ENCODE data around the gene FBXL17. TPM values are rescaled to one million over a fixed set of nuclear protein-coding genes. Genes with fewer than 3 reads are reported as not detected.

The FBXL17 gene
- total RNA-seq, 2 experiments from 2014 or later: 6.6 to 9.4 TPM

DNA sequence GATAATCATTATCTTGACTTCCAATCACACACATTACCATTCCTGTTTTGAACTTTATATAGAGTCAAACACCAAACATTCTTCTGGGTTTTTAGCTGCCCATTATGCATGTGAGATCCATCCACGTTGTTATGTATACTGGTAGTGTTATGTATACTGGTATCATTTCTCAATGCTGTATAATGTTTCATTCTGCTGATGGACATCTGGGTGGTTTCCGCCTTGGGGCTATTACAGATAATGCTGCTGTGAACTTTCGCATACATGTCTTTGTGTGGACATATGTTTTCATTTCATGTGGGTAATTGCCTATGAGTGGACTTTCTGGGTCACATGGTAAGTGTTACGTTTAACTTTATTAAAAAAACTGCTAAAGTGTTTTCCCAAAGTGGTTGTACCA, 493.4 kb downstream of the FBXL17 start:
- no peak overlapping the region for H3K4me3 Mint-ChIP-seq
- H3K27ac Mint-ChIP-seq: no peak overlapping the region
- no peaks in the 10 kb centered on the region for H3K36me3 Mint-ChIP-seq (ENCODE audit: low read depth)
- DNase-seq (no peak), ATAC-seq (no peak)
- no peaks in the 10 kb centered on the region for H3K9me3 Mint-ChIP-seq (ENCODE audit: insufficient read depth)
- H3K4me1 Mint-ChIP-seq (ENCODE audit: low read depth): peaks cover 17% of the 10 kb centered on the region
- POLR2A ChIA-PET: no interaction called here
- CTCF ChIA-PET: no interaction called here
- H3K27me3 Mint-ChIP-seq (ENCODE audit: low read depth): no peaks in the 10 kb centered on the region

- H3K4me3 Mint-ChIP-seq: no peak overlapping the region
- ATAC-seq: no peak
- peaks cover 17% of the 10 kb centered on the region for H3K4me1 Mint-ChIP-seq (ENCODE audit: low read depth)
- no peaks in the 10 kb centered on the region for H3K9me3 Mint-ChIP-seq (ENCODE audit: insufficient read depth)
- no peak for DNase-seq
- H3K27ac Mint-ChIP-seq: no peak overlapping the region
- no peaks in the 10 kb centered on the region for H3K27me3 Mint-ChIP-seq (ENCODE audit: low read depth)
- CTCF ChIA-PET: no interaction called here
- POLR2A ChIA-PET: no interaction called here
- no peaks in the 10 kb centered on the region for H3K36me3 Mint-ChIP-seq (ENCODE audit: low read depth)
Observed at GRCh38 chr5:107887166-107887943, 494.5 kb downstream of the FBXL17 start.

DNA sequence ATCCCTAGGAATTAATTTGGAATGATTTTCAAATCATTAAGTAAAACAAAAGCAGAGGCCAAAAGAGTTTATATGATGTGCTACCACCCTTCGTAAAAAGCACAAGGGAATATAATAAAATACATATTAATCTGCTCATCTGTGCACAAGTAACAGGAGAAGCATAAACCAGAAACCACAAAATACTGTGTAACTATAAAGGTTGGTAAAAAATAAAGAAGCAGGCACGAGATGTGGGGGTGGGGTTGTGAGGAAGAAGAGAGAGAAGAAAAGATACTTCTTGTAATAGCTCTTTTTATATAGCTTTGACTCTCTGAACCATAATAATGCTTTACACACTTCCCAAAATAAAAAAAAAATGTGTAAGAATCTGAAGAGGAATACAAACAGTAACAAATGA, 496.3 kb downstream of the FBXL17 start:
- no peak for ATAC-seq
- H3K27me3 Mint-ChIP-seq (ENCODE audit: low read depth): no peaks in the 10 kb centered on the region
- H3K27ac Mint-ChIP-seq: no peak overlapping the region
- no peak overlapping the region for H3K4me3 Mint-ChIP-seq
- CTCF ChIA-PET: interaction anchor here (1.2 kb wide), 1 partner anchor 8 kb away, joined by 4 read pairs; no protein-coding TSS in a partner anchor
- H3K9me3 Mint-ChIP-seq (ENCODE audit: insufficient read depth): no peaks in the 10 kb centered on the region
- DNase-seq: no peak
- no peaks in the 10 kb centered on the region for H3K36me3 Mint-ChIP-seq (ENCODE audit: low read depth)
- peaks cover 17% of the 10 kb centered on the region for H3K4me1 Mint-ChIP-seq (ENCODE audit: low read depth)
- POLR2A ChIA-PET: no interaction called here

- peaks cover 17% of the 10 kb centered on the region for H3K4me1 Mint-ChIP-seq (ENCODE audit: low read depth)
- no peaks in the 10 kb centered on the region for H3K9me3 Mint-ChIP-seq (ENCODE audit: insufficient read depth)
- ATAC-seq (no peak), DNase-seq (no peak)
- POLR2A ChIA-PET: no interaction called here
- CTCF ChIA-PET: no interaction called here
- no peak overlapping the region for H3K4me3 Mint-ChIP-seq
- H3K36me3 Mint-ChIP-seq (ENCODE audit: low read depth): no peaks in the 10 kb centered on the region
- no peak overlapping the region for H3K27ac Mint-ChIP-seq
- no peaks in the 10 kb centered on the region for H3K27me3 Mint-ChIP-seq (ENCODE audit: low read depth)
Observed at GRCh38 chr5:107884871-107885270, 497.0 kb downstream of the FBXL17 start.

GRCh38 chr5:107878661-107879060, 503.2 kb downstream of the FBXL17 start:
- ChIA-PET CTCF (no interaction called here), POLR2A (no interaction called here)
- Mint-ChIP-seq H3K9me3 (ENCODE audit: insufficient read depth) (no peaks in the 10 kb centered on the region), H3K27me3 (ENCODE audit: low read depth) (no peaks in the 10 kb centered on the region), H3K36me3 (ENCODE audit: low read depth) (no peaks in the 10 kb centered on the region), H3K4me1 (ENCODE audit: low read depth) (peaks cover 4% of the 10 kb centered on the region), H3K4me3 (no peak overlapping the region), H3K27ac (no peak overlapping the region)
- ATAC-seq (no peak), DNase-seq (no peak)

DNA sequence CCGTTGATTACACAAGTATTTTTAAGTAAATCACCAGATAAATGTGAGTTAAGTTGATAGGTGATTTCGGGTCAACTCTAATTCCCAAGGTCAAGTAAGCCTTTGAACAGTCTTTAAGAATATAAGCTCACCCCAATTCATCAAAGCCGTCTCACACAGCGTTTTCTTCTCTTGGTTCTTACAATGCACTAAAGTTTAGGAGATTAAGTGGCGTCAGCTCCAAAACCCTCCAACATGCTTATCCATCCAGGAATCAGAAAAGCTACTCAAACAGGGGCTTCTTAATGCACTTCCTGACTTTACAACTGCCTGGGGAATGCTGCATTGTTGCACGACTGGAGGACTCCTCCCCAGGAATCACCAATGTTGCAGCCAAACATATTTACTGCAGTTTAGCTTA, 505.0 kb downstream of the FBXL17 start:
- H3K4me3 Mint-ChIP-seq: no peak overlapping the region
- ATAC-seq (no peak), DNase-seq (no peak)
- H3K27me3 Mint-ChIP-seq (ENCODE audit: low read depth): no peaks in the 10 kb centered on the region
- H3K36me3 Mint-ChIP-seq (ENCODE audit: low read depth): no peaks in the 10 kb centered on the region
- no peaks in the 10 kb centered on the region for H3K9me3 Mint-ChIP-seq (ENCODE audit: insufficient read depth)
- no peak overlapping the region for H3K27ac Mint-ChIP-seq
- ChIA-PET CTCF (no interaction called here), POLR2A (no interaction called here)
- peaks cover 4% of the 10 kb centered on the region for H3K4me1 Mint-ChIP-seq (ENCODE audit: low read depth)

DNA sequence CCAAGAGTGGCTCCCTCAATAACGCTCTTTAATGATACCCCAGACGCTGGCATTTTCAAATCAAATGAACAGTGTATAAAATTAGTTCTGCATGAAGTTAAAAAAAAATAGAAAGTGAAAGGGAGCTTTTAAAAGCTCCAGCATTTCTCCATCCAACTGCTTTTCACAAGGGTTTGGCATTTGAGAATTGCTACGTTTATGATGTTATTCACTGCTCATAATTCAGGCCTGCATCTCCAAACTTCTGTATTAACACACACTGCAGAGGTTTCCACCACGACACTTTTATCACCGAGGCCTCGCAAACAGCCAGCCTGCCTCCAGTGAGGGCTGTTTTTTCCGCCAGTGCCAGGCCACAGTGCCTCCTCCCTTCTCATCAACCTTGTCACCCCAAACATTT, 505.6 kb downstream of the FBXL17 start:
- ChIA-PET POLR2A (no interaction called here), CTCF (no interaction called here)
- Mint-ChIP-seq H3K27me3 (ENCODE audit: low read depth) (no peaks in the 10 kb centered on the region), H3K4me1 (ENCODE audit: low read depth) (peaks cover 4% of the 10 kb centered on the region), H3K27ac (no peak overlapping the region), H3K36me3 (ENCODE audit: low read depth) (no peaks in the 10 kb centered on the region), H3K4me3 (no peak overlapping the region), H3K9me3 (ENCODE audit: insufficient read depth) (no peaks in the 10 kb centered on the region)
- ATAC-seq (no peak), DNase-seq (no peak)

GRCh38 chr5:107875833-107876232, 506.1 kb downstream of the FBXL17 start:
- ATAC-seq: no peak
- CTCF ChIA-PET: no interaction called here
- H3K4me1 Mint-ChIP-seq (ENCODE audit: low read depth): peaks cover 4% of the 10 kb centered on the region
- H3K36me3 Mint-ChIP-seq (ENCODE audit: low read depth): no peaks in the 10 kb centered on the region
- H3K4me3 Mint-ChIP-seq: no peak overlapping the region
- no peak for DNase-seq
- POLR2A ChIA-PET: no interaction called here
- H3K27me3 Mint-ChIP-seq (ENCODE audit: low read depth): no peaks in the 10 kb centered on the region
- H3K27ac Mint-ChIP-seq: no peak overlapping the region
- no peaks in the 10 kb centered on the region for H3K9me3 Mint-ChIP-seq (ENCODE audit: insufficient read depth)

- ATAC-seq: no peak
- DNase-seq: no peak
- POLR2A ChIA-PET: no interaction called here
Observed at GRCh38 chr5:107874795-107875194, 507.1 kb downstream of the FBXL17 start.

DNA sequence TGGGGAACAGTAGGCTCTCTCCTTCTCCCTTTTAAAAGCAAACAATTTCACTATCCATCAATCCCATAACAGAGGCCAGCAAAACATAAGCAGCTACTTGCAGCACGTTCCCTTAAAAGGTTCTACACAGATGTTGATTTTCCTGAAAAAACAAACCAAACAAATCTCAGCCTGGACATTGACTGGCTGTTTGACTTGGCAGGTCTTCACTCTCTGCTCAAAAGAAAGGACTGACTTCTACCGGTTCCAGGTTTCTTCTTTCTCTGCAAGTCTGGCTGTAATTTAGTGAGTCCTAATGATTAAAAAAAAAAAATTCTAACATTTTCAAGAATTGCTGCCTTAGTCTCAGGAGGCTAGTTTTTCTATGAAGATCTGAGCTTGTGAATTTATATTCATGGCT, 508.0 kb downstream of the FBXL17 start:
- H3K9me3 Mint-ChIP-seq (ENCODE audit: insufficient read depth): no peaks in the 10 kb centered on the region
- DNase-seq: no peak
- H3K36me3 Mint-ChIP-seq (ENCODE audit: low read depth): no peaks in the 10 kb centered on the region
- ChIA-PET CTCF (no interaction called here), POLR2A (no interaction called here)
- no peak overlapping the region for H3K27ac Mint-ChIP-seq
- no peak for ATAC-seq
- H3K4me3 Mint-ChIP-seq: no peak overlapping the region
- H3K27me3 Mint-ChIP-seq (ENCODE audit: low read depth): no peaks in the 10 kb centered on the region
- peaks cover 4% of the 10 kb centered on the region for H3K4me1 Mint-ChIP-seq (ENCODE audit: low read depth)

More at GRCh38 chr5:107874795-107875194, 507.1 kb downstream of the FBXL17 start:
- H3K4me1 Mint-ChIP-seq (ENCODE audit: low read depth): peaks cover 4% of the 10 kb centered on the region
- no peaks in the 10 kb centered on the region for H3K36me3 Mint-ChIP-seq (ENCODE audit: low read depth)
- no peak overlapping the region for H3K4me3 Mint-ChIP-seq
- H3K27ac Mint-ChIP-seq: no peak overlapping the region
- no peaks in the 10 kb centered on the region for H3K27me3 Mint-ChIP-seq (ENCODE audit: low read depth)
- CTCF ChIA-PET: no interaction called here
- no peaks in the 10 kb centered on the region for H3K9me3 Mint-ChIP-seq (ENCODE audit: insufficient read depth)

GRCh38 chr5:107871023-107871422, 510.9 kb downstream of the FBXL17 start:
- ChIA-PET CTCF (no interaction called here), POLR2A (no interaction called here)
- H3K4me1 Mint-ChIP-seq (ENCODE audit: low read depth): peaks cover 4% of the 10 kb centered on the region
- no peaks in the 10 kb centered on the region for H3K9me3 Mint-ChIP-seq (ENCODE audit: insufficient read depth)
- no peak overlapping the region for H3K4me3 Mint-ChIP-seq
- no peaks in the 10 kb centered on the region for H3K27me3 Mint-ChIP-seq (ENCODE audit: low read depth)
- no peaks in the 10 kb centered on the region for H3K36me3 Mint-ChIP-seq (ENCODE audit: low read depth)
- DNase-seq: no peak
- ATAC-seq: no peak
- H3K27ac Mint-ChIP-seq: no peak overlapping the region

GRCh38 chr5:107869438-107870115, 512.3 kb downstream of the FBXL17 start:
- peaks cover under 1% of the 10 kb centered on the region for H3K36me3 Mint-ChIP-seq (ENCODE audit: low read depth)
- ATAC-seq (no peak), DNase-seq (no peak)
- H3K27ac Mint-ChIP-seq: no peak overlapping the region
- ChIA-PET POLR2A (no interaction called here), CTCF (no interaction called here)
- peaks cover 2% of the 10 kb centered on the region for H3K4me1 Mint-ChIP-seq (ENCODE audit: low read depth)
- H3K4me3 Mint-ChIP-seq: no peak overlapping the region
- no peaks in the 10 kb centered on the region for H3K27me3 Mint-ChIP-seq (ENCODE audit: low read depth)
- no peaks in the 10 kb centered on the region for H3K9me3 Mint-ChIP-seq (ENCODE audit: insufficient read depth)
